ENCODE results near the gene SCNN1G.

The SCNN1G gene

GRCh38 chr16:23255000-23255399 is 72.5 kb downstream of the SCNN1G start:
- DNase-seq = no peak

- no peak for DNase-seq
Measured at GRCh38 chr16:23256440-23256839, 73.9 kb downstream of the SCNN1G start.

GRCh38 chr16:23257682-23258081 is 75.1 kb downstream of the SCNN1G start:
- DNase-seq = no peak

GRCh38 chr16:23258919-23259237 is 76.3 kb downstream of the SCNN1G start:
- DNase-seq = no peak
